SW480 (cell line): ENCODE measurements around the gene ANTXRL.
"Not testable (repeated sequence)": the region's sequence is repeated elsewhere in the genome, so short reads cannot be mapped to it uniquely, and the experiment has no call there.

Experiments
- DNase-seq: peaks from one replicate; pipeline ENCODE4 v3.0.0-alpha.2; 2016; ENCODE audit warnings: low spot score

The ANTXRL gene

DNA sequence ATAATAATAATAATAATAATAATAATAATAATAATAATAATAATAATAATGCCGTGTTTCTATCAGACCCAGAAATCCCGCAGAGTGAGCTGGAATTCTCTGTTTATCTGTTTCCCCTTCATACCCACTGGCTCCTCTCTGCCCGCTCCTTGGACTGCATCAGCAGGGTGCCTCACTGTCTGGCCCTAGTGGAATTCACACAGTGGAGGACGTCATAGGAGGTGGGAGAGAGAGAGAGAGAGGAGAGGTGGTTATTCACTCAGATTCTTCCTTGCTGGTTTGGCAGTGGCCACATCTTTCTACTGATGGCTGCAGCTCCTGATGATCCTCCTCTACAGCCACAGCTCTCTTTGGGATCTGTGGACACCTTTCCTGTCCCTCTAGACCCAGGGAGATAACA lies 78.7 kb downstream of the ANTXRL start:
- DNase-seq = not testable (repeated sequence)

DNA sequence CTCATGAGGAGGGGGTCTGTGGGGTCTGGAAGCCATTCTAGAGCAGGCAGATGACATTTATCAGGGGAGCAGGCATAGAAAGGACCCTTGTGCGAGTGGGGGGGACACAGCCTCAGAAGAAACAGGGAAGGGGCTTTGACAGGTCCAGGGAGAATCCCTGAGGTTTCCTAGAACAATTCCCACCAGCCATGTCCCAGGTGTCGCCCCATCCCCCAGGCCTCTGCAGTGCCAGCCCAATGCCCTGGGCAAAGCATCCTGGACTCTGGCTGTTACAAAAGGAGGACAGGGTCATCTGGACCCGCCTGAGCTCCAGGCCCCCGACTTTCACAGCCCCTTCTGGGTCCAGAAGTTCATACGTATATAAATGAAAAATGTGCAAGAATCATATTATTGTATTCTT lies 80.4 kb downstream of the ANTXRL start:
- DNase-seq = not testable (repeated sequence)

DNA sequence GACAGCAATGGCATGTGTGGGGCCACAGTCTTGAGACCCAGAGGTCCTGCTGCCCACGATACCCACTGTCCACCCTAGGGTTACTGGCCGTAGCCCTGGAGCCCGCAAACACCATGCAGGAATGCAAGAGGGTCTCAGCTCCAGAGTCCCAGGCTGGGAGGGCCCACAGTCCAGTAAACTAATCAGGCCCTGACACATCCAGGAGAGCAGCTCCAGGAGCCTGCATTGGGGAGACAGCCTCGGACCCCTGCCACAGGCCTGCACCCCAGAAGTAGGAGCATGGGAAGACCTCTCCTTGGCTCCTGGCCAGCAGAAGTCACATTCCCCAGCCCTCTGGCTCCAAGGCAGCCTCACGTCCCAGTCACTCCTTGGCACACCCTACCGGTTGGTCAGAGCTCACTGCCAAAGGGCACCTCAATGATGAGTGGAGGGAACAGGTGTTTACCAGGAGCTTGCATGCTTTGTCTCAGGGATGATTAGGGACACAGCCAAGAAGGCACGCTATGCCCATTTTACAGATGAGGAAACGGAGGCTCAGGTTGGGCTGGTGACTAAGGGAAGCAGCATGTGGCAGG lies 81.0 kb downstream of the ANTXRL start:
- DNase-seq = not testable (repeated sequence)

DNA sequence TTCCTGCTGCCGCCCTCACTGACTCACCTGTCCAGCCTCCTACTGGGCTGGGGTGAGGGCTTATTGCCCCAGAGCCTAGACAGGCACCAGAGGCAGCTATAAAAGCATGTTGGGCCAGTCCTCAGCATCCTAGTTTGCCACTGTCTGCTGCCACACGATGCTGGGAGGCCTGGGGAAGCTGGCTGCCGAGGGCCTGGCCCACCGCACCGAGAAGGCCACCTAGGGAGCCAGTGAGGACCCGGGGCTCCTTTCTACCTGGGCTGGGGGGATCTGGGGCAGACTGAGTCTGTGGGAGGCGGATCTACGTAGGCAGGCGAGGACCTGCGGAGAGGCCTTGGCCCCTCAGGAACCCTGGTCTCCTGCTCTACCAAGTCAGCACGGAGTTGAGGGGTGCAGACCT lies 82.2 kb downstream of the ANTXRL start:
- not testable (repeated sequence) for DNase-seq

DNA sequence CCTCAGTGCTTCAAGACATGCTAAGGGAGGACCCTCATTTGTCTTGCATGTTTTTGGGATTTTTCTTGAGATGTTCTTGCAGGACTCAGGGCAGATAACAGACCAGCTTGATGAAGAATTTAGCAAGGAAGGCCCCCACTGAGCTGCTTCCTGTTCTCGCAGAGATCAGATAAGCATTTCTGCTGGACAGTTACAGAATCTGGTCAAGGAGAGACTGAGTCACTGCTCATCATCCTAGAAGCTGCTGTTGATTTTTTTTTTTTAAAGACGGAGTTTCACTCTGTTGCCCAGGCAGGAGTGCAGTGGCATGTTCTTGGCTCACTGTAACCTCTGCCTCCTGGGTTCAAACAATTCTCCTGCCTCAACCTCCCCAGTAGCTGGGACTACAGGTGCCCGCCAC lies 87.6 kb downstream of the ANTXRL start:
- DNase-seq = not testable (repeated sequence)

DNA sequence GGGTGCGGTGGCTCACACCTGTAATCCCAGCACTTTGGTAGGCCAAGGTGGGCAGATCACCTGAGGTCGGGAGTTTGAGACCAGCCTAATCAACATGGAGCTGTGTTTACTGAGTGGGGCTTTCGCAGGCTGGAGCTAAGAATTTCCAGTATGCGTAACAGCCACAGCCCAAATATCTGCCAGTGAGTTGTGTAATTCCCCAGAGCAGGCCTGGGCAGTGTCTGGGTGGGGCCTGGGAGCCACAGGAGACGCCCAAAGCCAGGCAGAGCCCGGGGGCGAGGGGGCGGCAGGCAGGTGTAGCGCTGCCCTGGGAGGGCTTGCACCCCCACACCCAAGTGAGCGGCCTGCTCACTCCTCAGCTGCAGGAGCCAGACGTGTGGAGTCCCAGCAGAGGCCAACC lies 88.6 kb downstream of the ANTXRL start, which contains the start of gene ANXA8L1:
TSS of gene ANXA8L1 (plus strand) at position 371 of the 400 bp plus-strand sequence. CDS start 76 bp downstream, outside the sequence.
- not testable (repeated sequence) for DNase-seq

DNA sequence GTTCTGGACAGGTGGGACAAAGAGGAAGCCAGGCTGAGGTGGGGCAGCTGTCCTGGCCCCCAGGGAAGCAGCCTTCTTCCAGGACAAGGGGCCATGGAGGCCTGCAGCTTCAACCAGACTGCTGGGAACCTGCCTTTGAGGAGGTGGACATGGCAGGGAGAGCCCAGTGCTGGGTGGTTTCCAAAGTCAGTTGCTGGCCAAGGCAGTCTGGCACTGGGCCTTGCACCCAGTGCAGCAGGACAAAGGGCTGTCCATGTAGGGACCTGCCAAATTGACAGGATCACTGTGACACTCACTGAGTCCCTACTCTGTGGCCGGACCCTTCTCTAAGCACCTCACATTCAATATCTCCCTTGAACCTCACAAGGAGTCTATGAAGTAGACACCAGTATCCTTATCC lies 90.2 kb downstream of the ANTXRL start:
- DNase-seq = not testable (repeated sequence)

DNA sequence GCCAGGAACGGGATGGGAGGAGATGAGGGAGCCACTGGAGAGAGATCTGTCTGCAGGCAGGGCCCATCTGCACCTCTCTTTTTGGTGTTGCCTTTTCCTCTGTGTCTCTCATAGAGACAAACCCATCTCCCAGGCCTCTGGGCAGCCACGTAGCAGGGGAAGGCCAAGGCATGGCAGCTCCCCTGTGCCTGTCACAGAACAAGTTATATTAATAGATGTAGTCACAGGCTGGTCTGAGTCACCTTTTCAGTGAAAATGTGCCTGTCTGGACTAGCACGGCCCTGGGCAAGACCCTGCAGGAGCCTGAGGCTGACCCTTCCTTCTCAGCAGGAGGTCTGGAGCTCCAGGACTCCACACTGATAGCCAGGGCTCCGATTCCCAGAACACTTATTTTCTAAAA lies 90.9 kb downstream of the ANTXRL start:
- not testable (repeated sequence) for DNase-seq

DNA sequence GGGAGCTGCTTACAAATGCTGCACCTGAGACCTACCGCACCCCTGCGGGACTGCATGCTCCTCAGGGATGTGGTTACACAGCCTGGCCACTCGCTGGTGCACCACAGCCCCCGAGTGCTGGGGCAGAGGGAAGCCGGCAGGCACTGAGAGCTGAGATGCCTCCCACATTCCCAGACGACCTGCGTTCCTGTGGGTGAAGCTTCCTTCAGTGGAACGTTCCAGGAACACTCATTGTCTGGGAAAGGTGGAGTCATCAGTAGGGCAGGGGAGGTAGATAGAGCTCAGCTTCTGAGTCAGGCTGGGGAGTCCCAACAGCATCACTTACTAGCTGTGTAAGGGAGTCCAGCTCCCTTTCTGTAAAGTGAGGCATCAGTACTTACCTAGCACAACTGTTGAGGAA lies 91.3 kb downstream of the ANTXRL start:
- DNase-seq = not testable (repeated sequence)

DNA sequence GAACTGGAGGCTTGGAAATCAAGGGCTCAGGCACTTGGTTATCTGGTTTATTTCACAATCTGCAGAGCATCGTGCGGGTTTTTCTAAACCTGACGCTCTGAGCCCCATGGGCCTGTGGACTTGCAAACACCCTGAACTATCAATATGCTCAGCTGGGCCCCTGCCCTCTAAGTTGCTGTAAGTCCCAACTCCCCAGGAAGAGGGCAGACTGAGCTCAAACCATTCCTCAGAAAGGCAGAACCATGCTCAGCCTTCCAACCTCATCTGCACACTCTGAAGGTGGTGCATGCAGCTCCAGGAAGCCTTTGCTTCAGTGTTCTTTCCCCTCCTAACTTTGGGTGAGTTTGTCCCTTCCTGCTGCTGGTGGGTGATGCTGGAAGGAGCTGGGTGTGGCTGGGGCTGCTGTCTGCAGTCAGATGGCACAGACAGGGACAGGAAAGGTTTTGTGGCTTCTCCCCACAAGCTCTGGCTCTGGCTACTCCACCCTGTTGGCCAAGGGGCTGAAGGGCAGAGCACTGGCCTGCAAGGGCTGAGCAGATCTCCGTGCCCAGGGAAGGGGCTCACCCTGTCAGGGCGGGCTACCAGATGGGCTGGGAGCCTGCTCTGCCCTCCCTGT lies 92.5 kb downstream of the ANTXRL start:
- DNase-seq = not testable (repeated sequence)
